Right ventricle myocardium superior (tissue), 1 donor: ENCODE data around the gene CIART. TPM values are rescaled to one million over a fixed set of nuclear protein-coding genes. Genes with fewer than 3 reads are reported as not detected.
"Not testable (repeated sequence)": the region's sequence is repeated elsewhere in the genome, so short reads cannot be mapped to it uniquely, and the experiment has no call there.

ENCODE experiments used
- ATAC-seq: fragments of 200-7000 bp; cut with Tn5 transposase; one replicate; pipeline ENCODE4 v1.9.1; 2020; ENCODE audit warnings: mild to moderate bottlenecking; ENCODE audit not compliant: poor library complexity
- DNase-seq: peaks from one replicate; pipeline ENCODE4 v3.0.0-alpha.2; 2020
- intact Hi-C: fragments of 100-400 bp; cut with DNase I; formaldehyde crosslinking; loops from one replicate; pipeline ENCODE4 v1.11.2; 2022
- total RNA-seq: library from RNA; stranded (reverse); fragmentation: NEBNext Ultra II Directional; extraction: Animal tissue kit (Norgen Biotek cat#: 25700); gene quantifications from one replicate; pipeline ENCODE4 v1.2.1, GENCODE V29; 2021
- donor health status: DM: no; HTN: yes; CAD: no; lungs with severe emphysema.

Gene CIART
- total RNA-seq, 1 donor from 2014 or later: 11.8 TPM

GRCh38 chr1:150288382-150288781 is 6.0 kb downstream of the CIART start:
- DNase-seq (no peak), ATAC-seq (no peak)
- intact Hi-C loops: loop anchor here (5.0 kb wide), 1 partner anchor 36 kb away; no protein-coding TSS in a partner anchor

- DNase-seq (no peak), ATAC-seq (no peak)
- intact Hi-C loops: loop anchor here (5.0 kb wide), 1 partner anchor 37 kb away; no protein-coding TSS in a partner anchor
Measured at GRCh38 chr1:150288822-150289221, 6.5 kb downstream of the CIART start.

- intact Hi-C loops: no loop called here
- DNase-seq: peak; percentile 92
- peak; percentile 98 for ATAC-seq
Measured at GRCh38 chr1:150293433-150294253, 11.3 kb downstream of the CIART start, which contains the start of gene MRPS21. Gene MRPS21 (plus strand): TSS chr1:150293861. CDS start chr1:150294367, 506 bp downstream.

GRCh38 chr1:150295476-150295875 is 13.1 kb downstream of the CIART start:
- intact Hi-C loops: no loop called here
- DNase-seq: no peak
- ATAC-seq: no peak

- no peak for DNase-seq
- ATAC-seq: no peak
- intact Hi-C loops: no loop called here
Measured at GRCh38 chr1:150299716-150300115, 17.4 kb downstream of the CIART start.

GRCh38 chr1:150302338-150302737 is 20.0 kb downstream of the CIART start:
- intact Hi-C loops: no loop called here
- ATAC-seq: peak; percentile 15
- no peak for DNase-seq

- intact Hi-C loops: no loop called here
- no peak for ATAC-seq
- no peak for DNase-seq
Measured at GRCh38 chr1:150302902-150303301, 20.5 kb downstream of the CIART start.

- ATAC-seq, DNase-seq, intact Hi-C loops: not testable (repeated sequence)
Measured at GRCh38 chr1:150308585-150308984, 26.2 kb downstream of the CIART start.

- ATAC-seq (no peak), DNase-seq (no peak)
- intact Hi-C loops: no loop called here
Measured at GRCh38 chr1:150309758-150310508, 27.6 kb downstream of the CIART start.

GRCh38 chr1:150311762-150312161 is 29.4 kb downstream of the CIART start:
- intact Hi-C loops: no loop called here
- ATAC-seq (no peak), DNase-seq (no peak)

- intact Hi-C loops, DNase-seq, ATAC-seq: not testable (repeated sequence)
Measured at GRCh38 chr1:150314691-150315090, 32.3 kb downstream of the CIART start.

- intact Hi-C loops: no loop called here
- DNase-seq (no peak), ATAC-seq (no peak)
Measured at GRCh38 chr1:150320667-150320978, 38.3 kb downstream of the CIART start.

- intact Hi-C loops: no loop called here
- no peak for ATAC-seq
Measured at GRCh38 chr1:150321826-150322166, 39.4 kb downstream of the CIART start.

GRCh38 chr1:150322310-150322709 is 40.0 kb downstream of the CIART start:
- DNase-seq: no peak

More at GRCh38 chr1:150321826-150322166, 39.4 kb downstream of the CIART start:
- no peak for DNase-seq

GRCh38 chr1:150332651-150333290 is 50.4 kb downstream of the CIART start:
- DNase-seq (no peak), ATAC-seq (no peak)
- intact Hi-C loops: no loop called here

More at GRCh38 chr1:150322310-150322709, 40.0 kb downstream of the CIART start:
- ATAC-seq: no peak
- intact Hi-C loops: no loop called here

Other genes starting within 250 kb of the CIART start
- gene VPS45, start 214.8 kb upstream of the CIART start, total RNA-seq: 48.9 TPM
- gene PLEKHO1, start 132.6 kb upstream of the CIART start, total RNA-seq: 45.9 TPM
- 24.9 TPM for gene ANP32E, start 46.4 kb upstream of the CIART start, total RNA-seq
- gene CA14, start 24.8 kb upstream of the CIART start, total RNA-seq: 14.0 TPM
- 53.6 TPM for gene APH1A, start 13.5 kb upstream of the CIART start, total RNA-seq
- gene C1orf54, start 9.8 kb upstream of the CIART start, total RNA-seq: 8.8 TPM
- gene MRPS21, start 11.3 kb downstream of the CIART start, total RNA-seq: 71.2 TPM
- 18.0 TPM for gene PRPF3, start 39.0 kb downstream of the CIART start, total RNA-seq
- gene RPRD2, start 81.6 kb downstream of the CIART start, total RNA-seq: 20.8 TPM
- 28.0 TPM for gene TARS2, start 204.9 kb downstream of the CIART start, total RNA-seq
- gene ECM1, start 225.6 kb downstream of the CIART start, total RNA-seq: 16.7 TPM
- gene FALEC, start 233.2 kb downstream of the CIART start, total RNA-seq: not detected